ENCODE measurements around the gene ITGA3.
A peak's percentile ranks its signal among the peaks of the same experiment; 100 is the strongest.

Gene ITGA3

GRCh38 chr17:50055426-50056216 lies at the start of gene ITGA3:
Gene ITGA3, plus strand, starts transcription at chr17:50056110. Its CDS starts 330 bp downstream, at chr17:50056440.
- DNase-seq: peak; percentile 82

GRCh38 chr17:50009282-50009681 lies 46.6 kb upstream of the ITGA3 start:
- DNase-seq: no peak

GRCh38 chr17:50013079-50013478 lies 42.8 kb upstream of the ITGA3 start:
- no peak for DNase-seq

- DNase-seq: no peak
These were observed 41.3 kb upstream of the ITGA3 start for GRCh38 chr17:50014471-50015088.

GRCh38 chr17:50015146-50015545 lies 40.8 kb upstream of the ITGA3 start:
- DNase-seq: no peak

- DNase-seq: no peak
These were observed 37.0 kb upstream of the ITGA3 start for GRCh38 chr17:50018909-50019308.

GRCh38 chr17:50020841-50021599 lies 34.9 kb upstream of the ITGA3 start:
- DNase-seq: no peak

GRCh38 chr17:50021681-50022370 lies 34.1 kb upstream of the ITGA3 start:
- DNase-seq: no peak

- DNase-seq: no peak
These were observed 33.3 kb upstream of the ITGA3 start for GRCh38 chr17:50022463-50023130.

GRCh38 chr17:50023520-50023919 lies 32.4 kb upstream of the ITGA3 start:
- no peak for DNase-seq

- no peak for DNase-seq
These were observed 31.1 kb upstream of the ITGA3 start for GRCh38 chr17:50024808-50025207.

- no peak for DNase-seq
These were observed 29.7 kb upstream of the ITGA3 start for GRCh38 chr17:50026046-50026675.

GRCh38 chr17:50026837-50027171 lies 29.1 kb upstream of the ITGA3 start:
- DNase-seq: peak; percentile 64

GRCh38 chr17:50027172-50027880 lies 28.6 kb upstream of the ITGA3 start:
- no peak for DNase-seq

GRCh38 chr17:50027881-50028735 lies 27.8 kb upstream of the ITGA3 start:
- DNase-seq: no peak

- DNase-seq: no peak
These were observed 27.2 kb upstream of the ITGA3 start for GRCh38 chr17:50028736-50029120.

- DNase-seq: no peak
These were observed 26.7 kb upstream of the ITGA3 start for GRCh38 chr17:50029185-50029584.

- DNase-seq: no peak
These were observed 22.6 kb upstream of the ITGA3 start for GRCh38 chr17:50033316-50033715.

- DNase-seq: no peak
These were observed 21.2 kb upstream of the ITGA3 start for GRCh38 chr17:50034498-50035364.
